HepG2 (cell line): ENCODE measurements around the gene NOC4L. TPM values are rescaled to one million over a fixed set of nuclear protein-coding genes. Genes with fewer than 3 reads are reported as not detected.

Experiments
- HNF4G ChIP-seq, 2 experiments: sonication (generic) in 1 of 2; formaldehyde crosslinking in 1 of 2; IDR thresholded peaks; 2 replicates each; pipeline versions ENCODE4 v1.4.0 to v1.6.1; 2011 to 2020; ENCODE audit warnings: borderline replicate concordance in 2 of 2, low read depth in 2 of 2, mild to moderate bottlenecking in 2 of 2, low read length in 1 of 2, missing genetic modification reagents in 1 of 2, moderate library complexity in 1 of 2
- IKZF1 ChIP-seq: fragments of 450-650 bp; IDR thresholded peaks from 2 replicates; pipeline ENCODE4 v1.7.1; 2016
- KLF12 ChIP-seq: sonication (generic); formaldehyde crosslinking; IDR thresholded peaks from 2 replicates; pipeline ENCODE4 v1.4.0; 2020; ENCODE audit warnings: missing genetic modification reagents, borderline replicate concordance
- MTA1 ChIP-seq: sonication (generic); formaldehyde crosslinking; IDR thresholded peaks from 2 replicates; pipeline ENCODE4 v1.4.0; 2020; ENCODE audit warnings: missing genetic modification reagents, mild to moderate bottlenecking, borderline replicate concordance
- POLR2G ChIP-seq: fragments of 200-400 bp; formaldehyde crosslinking; IDR thresholded peaks from 2 replicates; pipeline ENCODE4 v1.6.1; 2018; ENCODE audit warnings: mild to moderate bottlenecking, low read depth, low read length, moderate library complexity
- RXRB ChIP-seq: IDR thresholded peaks from 2 replicates; pipeline ENCODE4 v1.6.1; 2016; ENCODE audit warnings: borderline replicate concordance, missing genetic modification reagents, missing compliant biosample characterization
- SALL2 ChIP-seq: sonication (generic); formaldehyde crosslinking; IDR thresholded peaks from 2 replicates; pipeline ENCODE4 v1.8.1; 2023; ENCODE audit warnings: mild to moderate bottlenecking, missing genetic modification reagents, inconsistent platforms
- SATB2 ChIP-seq: sonication (generic); formaldehyde crosslinking; IDR thresholded peaks from 2 replicates; pipeline ENCODE4 v1.5.0; 2020; ENCODE audit warnings: missing genetic modification reagents
- TBP ChIP-seq: sonication (generic); formaldehyde crosslinking; IDR thresholded peaks from 2 replicates; pipeline ENCODE4 v1.5.0; 2020; ENCODE audit warnings: missing genetic modification reagents
- TOPORS ChIP-seq: sonication (generic); formaldehyde crosslinking; IDR thresholded peaks from 2 replicates; pipeline ENCODE4 v1.8.0; 2023; ENCODE audit warnings: mild to moderate bottlenecking, missing genetic modification reagents
- ZBTB3 ChIP-seq: sonication (generic); formaldehyde crosslinking; IDR thresholded peaks from 2 replicates; pipeline ENCODE4 v1.4.0; 2020; ENCODE audit warnings: low read depth, mild to moderate bottlenecking, moderate library complexity, missing genetic modification reagents, borderline replicate concordance
- ZBTB7A ChIP-seq: sonication (generic); formaldehyde crosslinking; IDR thresholded peaks from 2 replicates; pipeline ENCODE4 v1.8.0; 2022; ENCODE audit warnings: mild to moderate bottlenecking, missing genetic modification reagents
- ZFP36L2 ChIP-seq: sonication (generic); formaldehyde crosslinking; IDR thresholded peaks from 2 replicates; pipeline ENCODE4 v1.4.0; 2020; ENCODE audit warnings: missing genetic modification reagents
- ZFP82 ChIP-seq: sonication (generic); formaldehyde crosslinking; IDR thresholded peaks from 2 replicates; pipeline ENCODE4 v1.5.1; 2020; ENCODE audit warnings: mild to moderate bottlenecking, missing genetic modification reagents, borderline replicate concordance
- ZKSCAN8 ChIP-seq: IDR thresholded peaks from 2 replicates; pipeline ENCODE4 v1.6.1; 2016; ENCODE audit warnings: borderline replicate concordance, missing genetic modification reagents, missing compliant biosample characterization
- ZMYM3 ChIP-seq: sonication (generic); formaldehyde crosslinking; IDR thresholded peaks from 2 replicates; pipeline ENCODE4 v1.5.1; 2020; ENCODE audit warnings: mild to moderate bottlenecking, missing genetic modification reagents
- ZNF235 ChIP-seq: sonication (generic); formaldehyde crosslinking; IDR thresholded peaks from 2 replicates; pipeline ENCODE4 v1.8.1; 2023; ENCODE audit warnings: mild to moderate bottlenecking, missing genetic modification reagents, borderline replicate concordance
- polyA plus RNA-seq, 8 experiments: library from polyadenylated mRNA; depleted of rRNA in 3 of 8; stranded (reverse) in 7 of 8; unstranded in 1 of 8; fragments of >200 nt; fragmentation: Illumina TruSeq in 4 of 8; extraction: Trizol in 4 of 8; gene quantifications; 2 replicates each; pipeline versions ENCODE4 v1.2.1 to v1.2.3, GENCODE V29; 2011 to 2016; ENCODE audit warnings: low read depth in 4 of 8, missing spikeins in 1 of 8, mixed read lengths in 1 of 8; ENCODE audit not compliant: insufficient read depth in 1 of 8
- total RNA-seq, 5 experiments: library from RNA; depleted of rRNA; stranded (reverse); fragments of >200 nt; fragmentation: Illumina TruSeq; extraction: Trizol; gene quantifications; 2 replicates each; pipeline ENCODE4 v1.2.3, GENCODE V29; 2016; ENCODE audit warnings: low read depth in 1 of 5
- TF ChIP-seq, protein P1 (sequence below): sonication (generic); formaldehyde crosslinking; IDR thresholded peaks from 2 replicates; pipeline ENCODE4 v1.4.0; 2020; ENCODE audit warnings: missing genetic modification reagents, mild to moderate bottlenecking, borderline replicate concordance
- TF ChIP-seq, protein P2 (sequence below): IDR thresholded peaks from 2 replicates; pipeline ENCODE4 v1.6.1; 2016; ENCODE audit warnings: low read depth, control low read depth
- TF ChIP-seq, protein P3 (sequence below): sonication (generic); formaldehyde crosslinking; IDR thresholded peaks from 2 replicates; pipeline ENCODE4 v1.9.0; 2022; ENCODE audit warnings: missing genetic modification reagents, mild to moderate bottlenecking, borderline replicate concordance
- TF ChIP-seq, protein P4 (sequence below): sonication (generic); formaldehyde crosslinking; IDR thresholded peaks from 2 replicates; pipeline ENCODE4 v1.5.1; 2020; ENCODE audit warnings: missing genetic modification reagents, mild to moderate bottlenecking, borderline replicate concordance

The NOC4L gene
- total and polyA plus RNA-seq, 2 of the 13 experiments (the other 11 are each of a cell fraction or from before 2014, with no cell fraction given) = 4.3 to 14.6 TPM

DNA sequence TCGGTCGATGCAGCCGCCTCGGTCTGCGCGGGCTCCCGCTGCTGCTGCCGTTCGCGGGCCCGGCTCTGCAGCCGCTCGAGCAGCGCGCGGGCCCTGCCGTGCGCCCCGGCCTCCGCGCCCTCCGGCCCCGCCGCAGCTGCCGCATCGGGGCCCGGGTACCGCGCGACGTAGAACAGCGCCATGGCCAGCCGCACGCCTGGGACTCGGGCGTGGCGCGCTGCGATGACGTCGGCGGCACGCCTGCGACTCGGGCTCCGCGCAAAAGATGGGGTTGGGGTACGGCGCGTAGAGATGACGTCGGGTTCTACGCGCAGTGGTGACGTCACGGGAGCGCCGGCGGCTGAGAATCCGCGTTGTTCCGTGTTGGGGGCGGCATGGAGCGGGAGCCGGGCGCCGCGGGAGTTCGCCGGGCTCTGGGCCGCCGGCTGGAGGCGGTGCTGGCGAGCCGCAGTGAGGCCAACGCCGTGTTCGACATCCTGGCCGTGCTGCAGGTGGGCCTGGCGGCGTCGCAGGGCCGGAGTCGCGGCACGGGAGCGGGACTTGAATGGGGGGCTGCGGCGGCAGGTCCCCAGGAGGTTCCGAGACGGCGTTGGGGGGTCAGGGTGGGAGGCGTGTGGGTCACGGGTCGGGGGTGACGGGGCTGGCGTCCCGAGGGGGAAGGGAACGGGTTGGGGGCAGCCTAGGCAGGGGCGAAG lies at the start of gene NOC4L, which contains the start of gene DDX51 (continued):
- TF ChIP-seq, protein P1, sequence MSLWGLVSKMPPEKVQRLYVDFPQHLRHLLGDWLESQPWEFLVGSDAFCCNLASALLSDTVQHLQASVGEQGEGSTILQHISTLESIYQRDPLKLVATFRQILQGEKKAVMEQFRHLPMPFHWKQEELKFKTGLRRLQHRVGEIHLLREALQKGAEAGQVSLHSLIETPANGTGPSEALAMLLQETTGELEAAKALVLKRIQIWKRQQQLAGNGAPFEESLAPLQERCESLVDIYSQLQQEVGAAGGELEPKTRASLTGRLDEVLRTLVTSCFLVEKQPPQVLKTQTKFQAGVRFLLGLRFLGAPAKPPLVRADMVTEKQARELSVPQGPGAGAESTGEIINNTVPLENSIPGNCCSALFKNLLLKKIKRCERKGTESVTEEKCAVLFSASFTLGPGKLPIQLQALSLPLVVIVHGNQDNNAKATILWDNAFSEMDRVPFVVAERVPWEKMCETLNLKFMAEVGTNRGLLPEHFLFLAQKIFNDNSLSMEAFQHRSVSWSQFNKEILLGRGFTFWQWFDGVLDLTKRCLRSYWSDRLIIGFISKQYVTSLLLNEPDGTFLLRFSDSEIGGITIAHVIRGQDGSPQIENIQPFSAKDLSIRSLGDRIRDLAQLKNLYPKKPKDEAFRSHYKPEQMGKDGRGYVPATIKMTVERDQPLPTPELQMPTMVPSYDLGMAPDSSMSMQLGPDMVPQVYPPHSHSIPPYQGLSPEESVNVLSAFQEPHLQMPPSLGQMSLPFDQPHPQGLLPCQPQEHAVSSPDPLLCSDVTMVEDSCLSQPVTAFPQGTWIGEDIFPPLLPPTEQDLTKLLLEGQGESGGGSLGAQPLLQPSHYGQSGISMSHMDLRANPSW (CRISPR knock-in tag) = no peak
- 0 out of 2 replicates have a peak, but pooled peaks have one; percentile 12 for TF ChIP-seq HNF4G (IDR thresholded peaks at IDR 0.05; ENCODE audit: borderline replicate concordance, low read depth, low read length)
- peak; percentile 16; the same call in 1 of the 2 replicates for TF ChIP-seq HNF4G (CRISPR knock-in tag; IDR thresholded peaks at IDR 0.05; ENCODE audit: borderline replicate concordance, low read depth)
- peak; percentile 43; the same call in 1 of the 2 replicates for TF ChIP-seq MTA1 (CRISPR knock-in tag)
- no peak for TF ChIP-seq IKZF1
- TF ChIP-seq, protein P2, sequence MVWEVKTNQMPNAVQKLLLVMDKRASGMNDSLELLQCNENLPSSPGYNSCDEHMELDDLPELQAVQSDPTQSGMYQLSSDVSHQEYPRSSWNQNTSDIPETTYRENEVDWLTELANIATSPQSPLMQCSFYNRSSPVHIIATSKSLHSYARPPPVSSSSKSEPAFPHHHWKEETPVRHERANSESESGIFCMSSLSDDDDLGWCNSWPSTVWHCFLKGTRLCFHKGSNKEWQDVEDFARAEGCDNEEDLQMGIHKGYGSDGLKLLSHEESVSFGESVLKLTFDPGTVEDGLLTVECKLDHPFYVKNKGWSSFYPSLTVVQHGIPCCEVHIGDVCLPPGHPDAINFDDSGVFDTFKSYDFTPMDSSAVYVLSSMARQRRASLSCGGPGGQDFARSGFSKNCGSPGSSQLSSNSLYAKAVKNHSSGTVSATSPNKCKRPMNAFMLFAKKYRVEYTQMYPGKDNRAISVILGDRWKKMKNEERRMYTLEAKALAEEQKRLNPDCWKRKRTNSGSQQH (CRISPR knock-in tag) = peak; percentile 97
- peak; percentile 99 for TF ChIP-seq TBP (CRISPR knock-in tag)
- no peak for TF ChIP-seq ZFP82 (CRISPR knock-in tag)
- TF ChIP-seq ZMYM3 (CRISPR knock-in tag) = no peak
- TF ChIP-seq ZNF235 (CRISPR knock-in tag) = no peak
- TF ChIP-seq ZKSCAN8 (CRISPR knock-in tag) = peak; percentile 23; the same call in 1 of the 2 replicates
- peak; percentile 57 for TF ChIP-seq RXRB (CRISPR knock-in tag)
- TF ChIP-seq KLF12 (CRISPR knock-in tag) = peak; percentile 81; the same call in 1 of the 2 replicates
- TF ChIP-seq, protein P3, sequence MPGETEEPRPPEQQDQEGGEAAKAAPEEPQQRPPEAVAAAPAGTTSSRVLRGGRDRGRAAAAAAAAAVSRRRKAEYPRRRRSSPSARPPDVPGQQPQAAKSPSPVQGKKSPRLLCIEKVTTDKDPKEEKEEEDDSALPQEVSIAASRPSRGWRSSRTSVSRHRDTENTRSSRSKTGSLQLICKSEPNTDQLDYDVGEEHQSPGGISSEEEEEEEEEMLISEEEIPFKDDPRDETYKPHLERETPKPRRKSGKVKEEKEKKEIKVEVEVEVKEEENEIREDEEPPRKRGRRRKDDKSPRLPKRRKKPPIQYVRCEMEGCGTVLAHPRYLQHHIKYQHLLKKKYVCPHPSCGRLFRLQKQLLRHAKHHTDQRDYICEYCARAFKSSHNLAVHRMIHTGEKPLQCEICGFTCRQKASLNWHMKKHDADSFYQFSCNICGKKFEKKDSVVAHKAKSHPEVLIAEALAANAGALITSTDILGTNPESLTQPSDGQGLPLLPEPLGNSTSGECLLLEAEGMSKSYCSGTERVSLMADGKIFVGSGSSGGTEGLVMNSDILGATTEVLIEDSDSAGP = peak; percentile 61; the same call in 1 of the 2 replicates
- no peak for TF ChIP-seq ZFP36L2 (CRISPR knock-in tag)
- TF ChIP-seq ZBTB7A (CRISPR knock-in tag) = 0 out of 2 replicates have a peak, but pooled peaks have one; percentile 55
- TF ChIP-seq, protein P4, sequence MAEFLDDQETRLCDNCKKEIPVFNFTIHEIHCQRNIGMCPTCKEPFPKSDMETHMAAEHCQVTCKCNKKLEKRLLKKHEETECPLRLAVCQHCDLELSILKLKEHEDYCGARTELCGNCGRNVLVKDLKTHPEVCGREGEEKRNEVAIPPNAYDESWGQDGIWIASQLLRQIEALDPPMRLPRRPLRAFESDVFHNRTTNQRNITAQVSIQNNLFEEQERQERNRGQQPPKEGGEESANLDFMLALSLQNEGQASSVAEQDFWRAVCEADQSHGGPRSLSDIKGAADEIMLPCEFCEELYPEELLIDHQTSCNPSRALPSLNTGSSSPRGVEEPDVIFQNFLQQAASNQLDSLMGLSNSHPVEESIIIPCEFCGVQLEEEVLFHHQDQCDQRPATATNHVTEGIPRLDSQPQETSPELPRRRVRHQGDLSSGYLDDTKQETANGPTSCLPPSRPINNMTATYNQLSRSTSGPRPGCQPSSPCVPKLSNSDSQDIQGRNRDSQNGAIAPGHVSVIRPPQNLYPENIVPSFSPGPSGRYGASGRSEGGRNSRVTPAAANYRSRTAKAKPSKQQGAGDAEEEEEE (CRISPR knock-in tag) = no peak
- peak; percentile 63; the same call in 1 of the 2 replicates for TF ChIP-seq ZBTB3 (CRISPR knock-in tag)
- TF ChIP-seq SALL2 = peak; percentile 95; the same call in 1 of the 2 replicates
- TF ChIP-seq TOPORS (CRISPR knock-in tag) = peak; percentile 47; the same call in 1 of the 2 replicates
- 0 out of 2 replicates have a peak, but pooled peaks have one; percentile 62 for TF ChIP-seq SATB2 (CRISPR knock-in tag)
- TF ChIP-seq POLR2G = peak; percentile 84
